ENCODE data around the gene SH3RF3.

SH3RF3 gene

GRCh38 chr2:109311771-109312170 is 182.8 kb downstream of the SH3RF3 start:
- TF ChIP-seq FOXP2 (optimal IDR thresholded peaks at IDR 0.05; ENCODE audit: borderline replicate concordance, extremely low read depth, extremely low read length, insufficient read depth) (no peak), TAF1 (IDR thresholded peaks at IDR 0.05; ENCODE audit: borderline replicate concordance, insufficient read depth, low read length) (no peak), SIN3A (IDR thresholded peaks at IDR 0.05; ENCODE audit: borderline replicate concordance, insufficient read depth, low read length) (no peak), POLR2AphosphoS5 (IDR thresholded peaks at IDR 0.05; ENCODE audit: low read depth, low read length) (no peak), REST (IDR thresholded peaks at IDR 0.05; ENCODE audit: insufficient read depth in 1 of 2, low read depth in 2 of 2, low read length in 2 of 2) (no peak)

- TF ChIP-seq POLR2AphosphoS5 (IDR thresholded peaks at IDR 0.05; ENCODE audit: low read depth, low read length) = no peak
- no peak for TF ChIP-seq SIN3A (IDR thresholded peaks at IDR 0.05; ENCODE audit: borderline replicate concordance, insufficient read depth, low read length)
- TF ChIP-seq REST (IDR thresholded peaks at IDR 0.05; ENCODE audit: insufficient read depth in 1 of 2, low read depth in 2 of 2, low read length in 2 of 2) = no peak
- no peak for TF ChIP-seq TAF1 (IDR thresholded peaks at IDR 0.05; ENCODE audit: borderline replicate concordance, insufficient read depth, low read length)
- no peak for TF ChIP-seq FOXP2 (optimal IDR thresholded peaks at IDR 0.05; ENCODE audit: borderline replicate concordance, extremely low read depth, extremely low read length, insufficient read depth)
Measured at GRCh38 chr2:109312902-109313301, 183.9 kb downstream of the SH3RF3 start.

GRCh38 chr2:109313343-109313742 is 184.3 kb downstream of the SH3RF3 start:
- TF ChIP-seq SIN3A (IDR thresholded peaks at IDR 0.05; ENCODE audit: borderline replicate concordance, insufficient read depth, low read length) (no peak), REST (IDR thresholded peaks at IDR 0.05; ENCODE audit: insufficient read depth in 1 of 2, low read depth in 2 of 2, low read length in 2 of 2) (no peak), FOXP2 (optimal IDR thresholded peaks at IDR 0.05; ENCODE audit: borderline replicate concordance, extremely low read depth, extremely low read length, insufficient read depth) (no peak), TAF1 (IDR thresholded peaks at IDR 0.05; ENCODE audit: borderline replicate concordance, insufficient read depth, low read length) (no peak), POLR2AphosphoS5 (IDR thresholded peaks at IDR 0.05; ENCODE audit: low read depth, low read length) (no peak)

- no peak for TF ChIP-seq POLR2AphosphoS5 (IDR thresholded peaks at IDR 0.05; ENCODE audit: low read depth, low read length)
- no peak for TF ChIP-seq FOXP2 (optimal IDR thresholded peaks at IDR 0.05; ENCODE audit: borderline replicate concordance, extremely low read depth, extremely low read length, insufficient read depth)
- no peak for TF ChIP-seq SIN3A (IDR thresholded peaks at IDR 0.05; ENCODE audit: borderline replicate concordance, insufficient read depth, low read length)
- TF ChIP-seq REST (IDR thresholded peaks at IDR 0.05; ENCODE audit: insufficient read depth in 1 of 2, low read depth in 2 of 2, low read length in 2 of 2) = no peak
- no peak for TF ChIP-seq TAF1 (IDR thresholded peaks at IDR 0.05; ENCODE audit: borderline replicate concordance, insufficient read depth, low read length)
Measured at GRCh38 chr2:109316091-109316490, 187.1 kb downstream of the SH3RF3 start.
